Endothelial cell of umbilical vein (primary cell): Measurements from ENCODE around the gene FURIN. TPM values are rescaled to one million over a fixed set of nuclear protein-coding genes. Genes with fewer than 3 reads are reported as not detected.

ENCODE experiments used
- BruUV-seq: library from RNA; stranded (reverse); fragments of 400-500 nt; replicated peaks from 2 replicates; lab custom pipeline; 2021; lab: Mats Ljungman, UMichigan
- CTCF ChIA-PET: fragments of 300-600, 350-600 bp; sonication (Branson Sonifier 250); formaldehyde crosslinking; loops from one replicate; lab custom pipeline; 2021; ENCODE audit warnings: antibody characterized with exemption, inconsistent platforms; lab: Charles Lee
- POLR2A ChIA-PET: fragments of 300-600, 350-600 bp; sonication (Branson Sonifier 250); formaldehyde crosslinking; loops from one replicate; lab custom pipeline; 2021; ENCODE audit warnings: antibody characterized with exemption, inconsistent platforms; lab: Charles Lee
- DNase-seq: peaks from one replicate; pipeline ENCODE4 v3.0.0-alpha.2; 2011; ENCODE audit warnings: low read depth, low spot score
- FAIRE-seq: peaks from 2 replicates; lab custom pipeline; 2011; peaks lifted over from hg19 to GRCh38; lab: Jason Lieb, UNC
- H2AFZ ChIP-seq: 2 replicates; pipeline ENCODE4 v1.6.0; 2012; ENCODE audit warnings: low read depth, low read length, control low read depth, inconsistent platforms
- H3K27ac ChIP-seq: 2 replicates; pipeline ENCODE4 v1.5.1; 2011; ENCODE audit warnings: low read depth, mild to moderate bottlenecking, control low read depth, low read length, moderate library complexity; ENCODE audit not compliant: insufficient read depth
- H3K27me3 ChIP-seq, 2 experiments: 2 replicates each; pipeline versions ENCODE4 v1.6.0 to v1.6.1; 2011; ENCODE audit warnings: low read length in 2 of 2, mixed read lengths in 1 of 2; ENCODE audit not compliant: control insufficient read depth in 2 of 2, insufficient read depth in 2 of 2
- H3K36me3 ChIP-seq, 2 experiments: 2 replicates in 1 of 2; 3 replicates in 1 of 2; pipeline ENCODE4 v1.5.1; 2011; ENCODE audit warnings: low read length in 2 of 2, mild to moderate bottlenecking in 1 of 2, moderate library complexity in 1 of 2; ENCODE audit not compliant: control insufficient read depth in 2 of 2, insufficient read depth in 2 of 2; ENCODE audit errors: extremely low read depth in 1 of 2
- H3K4me1 ChIP-seq: 3 replicates; pipeline ENCODE4 v1.5.1; 2011; ENCODE audit warnings: mild to moderate bottlenecking, low read length; ENCODE audit not compliant: control insufficient read depth, insufficient read depth; ENCODE audit errors: extremely low read depth
- H3K4me2 ChIP-seq: 2 replicates; pipeline ENCODE4 v1.6.1; 2011; ENCODE audit warnings: low read length, control low read depth, mixed read lengths; ENCODE audit not compliant: insufficient read depth
- H3K4me3 ChIP-seq, 3 experiments: fragments of 200-600 bp in 1 of 3; sonication (generic), shearing (Covaris generic) in 1 of 3; replicated peaks in 1 of 3; 2 replicates each; pipeline ENCODE4 v1.5.1; 2011 to 2016; ENCODE audit warnings: control low read depth in 3 of 3, low read length in 3 of 3, mild to moderate bottlenecking in 2 of 3, inconsistent platforms in 1 of 3, low read depth in 1 of 3, moderate library complexity in 1 of 3; ENCODE audit not compliant: insufficient read depth in 1 of 3
- H3K79me2 ChIP-seq: 2 replicates; pipeline ENCODE4 v1.6.0; 2012; ENCODE audit warnings: low read length, inconsistent platforms; ENCODE audit not compliant: control insufficient read depth, insufficient read depth
- H3K9ac ChIP-seq: replicated peaks from 2 replicates; pipeline ENCODE3; 2011; ENCODE audit warnings: low read length, control low read depth; ENCODE audit not compliant: insufficient read depth; ENCODE audit errors: extremely low read depth
- H3K9me1 ChIP-seq: replicated peaks from 3 replicates; pipeline ENCODE4 v1.6.0; 2011; ENCODE audit warnings: mild to moderate bottlenecking, low read length; ENCODE audit not compliant: control insufficient read depth, insufficient read depth; ENCODE audit errors: extremely low read depth
- H3K9me3 ChIP-seq: replicated peaks from 2 replicates; pipeline ENCODE4 v1.5.1; 2012; ENCODE audit warnings: low read length, inconsistent platforms; ENCODE audit not compliant: control insufficient read depth, insufficient read depth
- H4K20me1 ChIP-seq: replicated peaks from 2 replicates; pipeline ENCODE3; 2011; ENCODE audit warnings: mild to moderate bottlenecking, low read length; ENCODE audit not compliant: control insufficient read depth, insufficient read depth; ENCODE audit errors: extremely low read depth
- CTCF ChIP-seq, 2 donors: IDR thresholded peaks; 1 replicate in 1 of 2; 2 replicates in 1 of 2; pipeline ENCODE4 v1.5.1; 2011; ENCODE audit warnings: low read length in 2 of 2, mild to moderate bottlenecking in 2 of 2, moderate library complexity in 2 of 2, control low read depth in 1 of 2, inconsistent platforms in 1 of 2, low read depth in 1 of 2; ENCODE audit not compliant: insufficient read depth in 1 of 2; ENCODE audit errors: extremely low read depth in 1 of 2
- EZH2 ChIP-seq: IDR thresholded peaks from 2 replicates; pipeline ENCODE4 v1.6.1; 2012; ENCODE audit warnings: borderline replicate concordance, low read depth, mild to moderate bottlenecking, moderate library complexity, low read length, inconsistent platforms; ENCODE audit not compliant: severe bottlenecking
- FOS ChIP-seq: IDR thresholded peaks from 2 replicates; pipeline ENCODE4 v1.6.1; 2011; ENCODE audit warnings: mild to moderate bottlenecking, low read length, moderate library complexity, borderline replicate concordance; ENCODE audit not compliant: insufficient read depth
- GATA2 ChIP-seq: IDR thresholded peaks from 2 replicates; pipeline ENCODE4 v1.7.0; 2011; ENCODE audit warnings: low read depth, mild to moderate bottlenecking, moderate library complexity, mixed read lengths, low read length; ENCODE audit not compliant: insufficient read length, insufficient read depth
- JUN ChIP-seq: IDR thresholded peaks from 2 replicates; pipeline ENCODE4 v1.6.1; 2011; ENCODE audit warnings: borderline replicate concordance, low read depth; ENCODE audit not compliant: insufficient read length, insufficient read depth
- MAX ChIP-seq: IDR thresholded peaks from 2 replicates; pipeline ENCODE4 v1.6.1; 2011; ENCODE audit not compliant: insufficient read depth, insufficient read length
- MYC ChIP-seq: IDR thresholded peaks from one replicate; pipeline ENCODE4 v1.6.1; 2011; ENCODE audit warnings: mild to moderate bottlenecking, low read depth, low read length
- POLR2A ChIP-seq: IDR thresholded peaks from 2 replicates; pipeline ENCODE4 v1.6.1; 2012; ENCODE audit warnings: low read depth, mild to moderate bottlenecking, control low read depth, low read length
- POLR2AphosphoS5 ChIP-seq: IDR thresholded peaks from 2 replicates; pipeline ENCODE4 v1.6.1; 2012; ENCODE audit warnings: low read depth, mild to moderate bottlenecking, control low read depth, low read length, moderate library complexity; ENCODE audit not compliant: insufficient read depth
- dilution Hi-C: fragments of 300-500 bp; cut with MboI; formaldehyde crosslinking; loops from one replicate; pipeline ENCODE4 v1.15.0; 2019; ENCODE audit warnings: low sequenced_read_pairs; ENCODE audit not compliant: extremely low pct_ligation_motif_present
- intact Hi-C: fragments of 100-400 bp; cut with micrococcal nuclease; formaldehyde crosslinking; loops from one replicate; pipeline ENCODE4 v1.10.0; 2022
- polyA plus RNA-seq, 4 experiments: library from polyadenylated mRNA; depleted of rRNA in 3 of 4; stranded (reverse) in 3 of 4; unstranded in 1 of 4; fragments of >200 nt; gene quantifications; 2 replicates each; pipeline versions ENCODE4 v1.2.1 to v1.2.3, GENCODE V29; 2011 to 2012; ENCODE audit warnings: missing spikeins in 1 of 4
- total RNA-seq: library from RNA; stranded (reverse); gene quantifications from 2 replicates; pipeline ENCODE4 v1.2.3, GENCODE V29; 2021

The FURIN gene
- total and polyA plus RNA-seq, 2 donors (not counting 3 experiments of a cell fraction or from before 2014, with no cell fraction given), result 77.4 to 131 TPM

- no peak overlapping the region for H3K4me2 ChIP-seq
- H3K27ac ChIP-seq, result no peak overlapping the region
- H2AFZ ChIP-seq, result no peak overlapping the region
- FAIRE-seq, result no peak
- intact Hi-C loops, result no loop called here
- TF ChIP-seq EZH2 (no peak), CTCF (IDR thresholded peaks at IDR 0.05; ENCODE audit: extremely low read depth in 1 of 2, insufficient read depth in 1 of 2, low read depth in 1 of 2, low read length in 2 of 2) (no peak), GATA2 (no peak), POLR2AphosphoS5 (no peak), MAX (no peak), POLR2A (no peak), MYC (no peak), JUN (no peak), FOS (no peak)
- no peaks in the 10 kb centered on the region for H3K36me3 ChIP-seq
- H3K27me3 ChIP-seq, result no peaks in the 10 kb centered on the region
- ChIA-PET CTCF (no interaction called here), POLR2A (no interaction called here)
- BruUV-seq, result no TSS peak
- DNase-seq, result no peak
- no peak overlapping the region for H3K9ac ChIP-seq
- no peaks in the 10 kb centered on the region for H4K20me1 ChIP-seq
- no peak overlapping the region for H3K4me3 ChIP-seq
- H3K4me1 ChIP-seq, result no peaks in the 10 kb centered on the region
- no peaks in the 10 kb centered on the region for H3K9me1 ChIP-seq
- no peaks in the 10 kb centered on the region for H3K79me2 ChIP-seq
- no peaks in the 10 kb centered on the region for H3K9me3 ChIP-seq
- dilution Hi-C loops, result no loop called here
These were observed 5.9 kb upstream of the FURIN start for GRCh38 chr15:90862487-90862886.
